HG03025 (cell line): ENCODE results near the gene MEGF9.
"Not testable (repeated sequence)": the region's sequence is repeated elsewhere in the genome, so short reads cannot be mapped to it uniquely, and the experiment has no call there.

Experiments used
- ATAC-seq: cut with Tn5 transposase; IDR thresholded peaks from one replicate; pipeline ENCODE4 v1.9.1; 2021; ENCODE audit warnings: mild to moderate bottlenecking, moderate library complexity; ENCODE audit not compliant: unreplicated experiment, low FRiP score

Gene MEGF9

GRCh38 chr9:120552210-120552704 is 162.0 kb downstream of the MEGF9 start:
- ATAC-seq: not testable (repeated sequence)
